22Rv1 (cell line): ENCODE data around the gene VIP.

Experiments
- CTCF ChIP-seq: fragments of 450-650 bp; IDR thresholded peaks from 2 replicates; pipeline ENCODE4 v1.5.1; 2017; ENCODE audit warnings: mild to moderate bottlenecking
- ZFX ChIP-seq: fragments of 450-650 bp; IDR thresholded peaks from 2 replicates; pipeline ENCODE4 v1.6.1; 2017; ENCODE audit warnings: antibody characterized with exemption, borderline replicate concordance

- TF ChIP-seq CTCF (no peak), ZFX (no peak)
Measured at GRCh38 chr6:152765331-152765730, 14.7 kb downstream of the VIP start.
